IMR-90 (cell line): ENCODE data around the gene RELL1. TPM values are rescaled to one million over a fixed set of nuclear protein-coding genes. Genes with fewer than 3 reads are reported as not detected.

Source experiments
- ATAC-seq: fragments of 200-7000 bp; cut with Tn5 transposase; 2 replicates; pipeline ENCODE4 v1.9.1; 2020; ENCODE audit warnings: low read depth, mild to moderate bottlenecking, moderate library complexity
- BruUV-seq: library from RNA; stranded (reverse); fragments of 400-500 nt; replicated peaks from 2 replicates; lab custom pipeline; 2021; lab: Mats Ljungman, UMichigan
- CTCF ChIA-PET: fragments of 300-600 bp; formaldehyde crosslinking; extraction: SDS; loops from one replicate; lab custom pipeline; 2021; ENCODE audit warnings: antibody characterized with exemption; lab: Yijun Ruan, JAX
- POLR2A ChIA-PET: fragments of 300-600 bp; sonication (Branson Sonifier 250); formaldehyde crosslinking; loops from one replicate; lab custom pipeline; 2022; ENCODE audit warnings: antibody characterized with exemption; ENCODE audit not compliant: unreplicated experiment; lab: Charles Lee
- DNase-seq: peaks from one replicate; pipeline ENCODE4 v3.0.0; 2013
- H2AFZ ChIP-seq: replicated peaks from 2 replicates; pipeline ENCODE3; 2013; ENCODE audit warnings: low read length, mild to moderate bottlenecking; ENCODE audit not compliant: poor library complexity
- H2AK5ac ChIP-seq: 2 replicates; pipeline ENCODE4 v1.6.1; 2013; ENCODE audit warnings: low read depth, low read length, inconsistent platforms
- H2AK9ac ChIP-seq: replicated peaks from 2 replicates; pipeline ENCODE3; 2013; ENCODE audit warnings: mild to moderate bottlenecking, low read depth, low read length, moderate library complexity; ENCODE audit not compliant: poor library complexity
- H2BK120ac ChIP-seq: 2 replicates; pipeline ENCODE4 v1.6.1; 2013; ENCODE audit warnings: low read depth, low read length, inconsistent platforms
- H2BK15ac ChIP-seq: 3 replicates; pipeline ENCODE4 v1.6.1; 2013; ENCODE audit warnings: low read depth, low read length, inconsistent platforms
- H2BK20ac ChIP-seq: 2 replicates; pipeline ENCODE4 v1.6.1; 2013; ENCODE audit warnings: low read depth, mild to moderate bottlenecking, inconsistent platforms, low read length, moderate library complexity
- H2BK5ac ChIP-seq: 2 replicates; pipeline ENCODE4 v1.6.1; 2013; ENCODE audit warnings: mild to moderate bottlenecking, low read depth, low read length, inconsistent platforms; ENCODE audit not compliant: poor library complexity, severe bottlenecking
- H3K14ac ChIP-seq: replicated peaks from 2 replicates; pipeline ENCODE4 v1.6.1; 2013; ENCODE audit warnings: low read depth, low read length, inconsistent platforms
- H3K18ac ChIP-seq: 2 replicates; pipeline ENCODE4 v1.6.1; 2013; ENCODE audit warnings: low read depth, low read length, control low read depth
- H3K23ac ChIP-seq: 2 replicates; pipeline ENCODE4 v1.6.1; 2013; ENCODE audit warnings: low read depth, low read length, inconsistent platforms
- H3K27ac ChIP-seq: 2 replicates; pipeline ENCODE4 v1.5.1; 2013; ENCODE audit warnings: mild to moderate bottlenecking, control low read depth, low read length; ENCODE audit not compliant: insufficient read depth
- H3K27me3 ChIP-seq: 2 replicates; pipeline ENCODE4 v1.6.1; 2013; ENCODE audit warnings: low read length; ENCODE audit not compliant: control insufficient read depth, insufficient read depth
- H3K36me3 ChIP-seq: 2 replicates; pipeline ENCODE4 v1.6.1; 2013; ENCODE audit warnings: low read length, mixed read lengths; ENCODE audit not compliant: control insufficient read depth, insufficient read depth
- H3K4ac ChIP-seq: 2 replicates; pipeline ENCODE4 v1.6.1; 2013; ENCODE audit warnings: low read depth, low read length, inconsistent platforms
- H3K4me1 ChIP-seq: 2 replicates; pipeline ENCODE4 v1.6.1; 2013; ENCODE audit warnings: low read length, mixed read lengths; ENCODE audit not compliant: control insufficient read depth, insufficient read depth
- H3K4me2 ChIP-seq: 2 replicates; pipeline ENCODE4 v1.6.1; 2013; ENCODE audit warnings: low read depth, mild to moderate bottlenecking, control low read depth, low read length, moderate library complexity
- H3K4me3 ChIP-seq: 2 replicates; pipeline ENCODE4 v1.5.1; 2013; ENCODE audit warnings: low read depth, mild to moderate bottlenecking, control low read depth, low read length, moderate library complexity; ENCODE audit not compliant: insufficient read depth
- H3K56ac ChIP-seq: 2 replicates; pipeline ENCODE4 v1.6.1; 2013; ENCODE audit warnings: low read length, inconsistent platforms; ENCODE audit not compliant: insufficient read depth; ENCODE audit errors: extremely low read depth
- H3K79me1 ChIP-seq, 2 experiments: 2 replicates each; pipeline ENCODE4 v1.6.1; 2013; ENCODE audit warnings: low read length in 2 of 2, inconsistent platforms in 1 of 2, low read depth in 1 of 2
- H3K9ac ChIP-seq: 2 replicates; pipeline ENCODE4 v1.6.1; 2013; ENCODE audit warnings: low read depth, low read length, control low read depth
- H3K9me1 ChIP-seq: 2 replicates; pipeline ENCODE4 v1.6.1; 2013; ENCODE audit warnings: low read length, inconsistent platforms; ENCODE audit not compliant: insufficient read depth
- H3K9me3 ChIP-seq: 2 replicates; pipeline ENCODE4 v1.6.1; 2013; ENCODE audit warnings: low read length; ENCODE audit not compliant: control insufficient read depth, insufficient read depth
- H4K20me1 ChIP-seq: 2 replicates; pipeline ENCODE4 v1.6.1; 2013; ENCODE audit warnings: low read length, inconsistent platforms; ENCODE audit not compliant: insufficient read depth
- H4K5ac ChIP-seq: 2 replicates; pipeline ENCODE4 v1.6.1; 2013; ENCODE audit warnings: mild to moderate bottlenecking, low read depth, low read length, control low read depth
- H4K8ac ChIP-seq, 2 experiments: 2 replicates each; pipeline ENCODE4 v1.6.1; 2013; ENCODE audit warnings: low read depth in 2 of 2, low read length in 2 of 2, control low read depth in 1 of 2, inconsistent platforms in 1 of 2
- H4K91ac ChIP-seq: 2 replicates; pipeline ENCODE4 v1.6.1; 2013; ENCODE audit warnings: low read depth, low read length, inconsistent platforms; ENCODE audit not compliant: insufficient read depth
- BHLHE40 ChIP-seq: fragments of 150-350 bp; IDR thresholded peaks from 2 replicates; pipeline ENCODE4 v1.6.1; 2016; ENCODE audit warnings: mild to moderate bottlenecking, low read depth, low read length
- CHD1 ChIP-seq: IDR thresholded peaks from 2 replicates; pipeline ENCODE4 v1.6.1; 2012; ENCODE audit warnings: low read depth, low read length, improper control_type of control experiment
- CTCF ChIP-seq: conservative IDR thresholded peaks from 2 replicates; pipeline ENCODE4 v1.5.1; 2012; ENCODE audit warnings: mild to moderate bottlenecking, low read depth, low read length, improper control_type of control experiment
- FOS ChIP-seq: fragments of 150-350 bp; IDR thresholded peaks from 2 replicates; pipeline ENCODE4 v1.6.1; 2016; ENCODE audit warnings: low read depth, low read length
- MXI1 ChIP-seq: IDR thresholded peaks from 2 replicates; pipeline ENCODE4 v1.6.1; 2012; ENCODE audit warnings: low read depth, mild to moderate bottlenecking, low read length, moderate library complexity, borderline replicate concordance
- POLR2A ChIP-seq: IDR thresholded peaks from 2 replicates; pipeline ENCODE4 v1.6.1; 2012; ENCODE audit warnings: mild to moderate bottlenecking, low read depth, low read length
- SMC3 ChIP-seq: fragments of 150-350 bp; IDR thresholded peaks from 2 replicates; pipeline ENCODE4 v1.6.1; 2016; ENCODE audit warnings: low read depth, mild to moderate bottlenecking, antibody characterized with exemption, low read length, moderate library complexity
- USF2 ChIP-seq: fragments of 150-350 bp; IDR thresholded peaks from 2 replicates; pipeline ENCODE4 v1.6.1; 2017; ENCODE audit warnings: mild to moderate bottlenecking, antibody characterized with exemption, low read length, low read depth
- WGBS, 2 experiments: methylation state at CpG; one replicate each; pipeline versions ENCODE4 v1.1.5 to v1.1.7; 2013; ENCODE audit warnings: missing lambda C conversion rate in 2 of 2; ENCODE audit not compliant: insufficient read length in 1 of 2; ENCODE audit errors: extremely low coverage in 2 of 2; 5-methylcytosine and 5-hydroxymethylcytosine counted together
- dilution Hi-C: fragments of 300-500 bp; cut with HindIII; formaldehyde crosslinking; loops from one replicate; pipeline ENCODE4 v1.14.3; 2018; ENCODE audit warnings: low sequenced_read_pairs; ENCODE audit not compliant: unreplicated experiment
- in situ Hi-C: fragments of 300-500 bp; cut with MboI; formaldehyde crosslinking; loops from 3 replicates; pipeline ENCODE4 v1.14.3; 2019; ENCODE audit warnings: low sequenced_read_pairs, inconsistent platforms, mixed read lengths
- intact Hi-C: fragments of 100-400 bp; cut with micrococcal nuclease; formaldehyde crosslinking; loops from 2 replicates; pipeline ENCODE4 v1.10.0; 2022
- polyA plus RNA-seq, 3 experiments: library from polyadenylated mRNA; depleted of rRNA; stranded (reverse); fragments of >200 nt; gene quantifications; 2 replicates each; pipeline ENCODE4 v1.2.3, GENCODE V29; 2012; ENCODE audit warnings: low replicate concordance in 1 of 3
- total RNA-seq: library from RNA; depleted of rRNA; stranded (reverse); fragments of >200 nt; gene quantifications from 2 replicates; pipeline ENCODE4 v1.2.3, GENCODE V29; 2012

The RELL1 gene
- total and polyA plus RNA-seq, 2 of the 4 experiments (the other 2 are of a cell fraction), result 6.8 to 39.6 TPM

- Histone ChIP-seq H3K4me3 (no peak overlapping the region), H3K18ac (no peak overlapping the region), H3K27me3 (no peaks in the 10 kb centered on the region; the same call in 1 of the 2 replicates), H2AFZ (no peak overlapping the region), H2BK5ac (no peak overlapping the region), H3K9me3 (no peaks in the 10 kb centered on the region), H3K79me1 (no peaks in the 10 kb centered on the region), H3K56ac (no peak overlapping the region), H2BK15ac (no peak overlapping the region), H2BK20ac (no peak overlapping the region), H3K14ac (no peak overlapping the region), H3K4me1 (no peaks in the 10 kb centered on the region), H3K4ac (no peak overlapping the region), H3K9ac (no peak overlapping the region), H4K8ac (no peak overlapping the region), H2BK120ac (no peak overlapping the region), H2AK9ac (no peak overlapping the region), H4K91ac (no peak overlapping the region), H3K9me1 (no peaks in the 10 kb centered on the region), H2AK5ac (no peak overlapping the region), H4K5ac (no peak overlapping the region), H3K27ac (no peak overlapping the region), H3K23ac (no peak overlapping the region), H3K36me3 (no peaks in the 10 kb centered on the region), H3K4me2 (no peak overlapping the region), H4K20me1 (no peaks in the 10 kb centered on the region)
- ATAC-seq (no peak), DNase-seq (no peak)
- intact Hi-C loops, result no loop called here
- CTCF ChIA-PET, result no interaction called here
- 60% methylated on average over 1 of the region's 5 CpGs; no CpG with 5 or more reads in 1 of the 2 experiments for WGBS, 2 experiments
- in situ Hi-C loops, result no loop called here
- no TSS peak for BruUV-seq
- POLR2A ChIA-PET, result no interaction called here
- dilution Hi-C loops, result no loop called here
- TF ChIP-seq CHD1 (no peak), CTCF (no peak), BHLHE40 (no peak), MXI1 (no peak), SMC3 (no peak), USF2 (no peak), FOS (no peak), POLR2A (no peak)
These were observed 49.4 kb upstream of the RELL1 start for GRCh38 chr4:37735578-37735977.
